GM23338 (cell line): ENCODE results near the gene RNF114. TPM values are rescaled to one million over a fixed set of nuclear protein-coding genes. Genes with fewer than 3 reads are reported as not detected.
A peak's percentile ranks its signal among the peaks of the same experiment; 100 is the strongest.

Experiments
- ATAC-seq: fragments of 200-7000 bp; cut with Tn5 transposase; 3 replicates; pipeline ENCODE4 v1.9.1; 2020
- DNase-seq: peaks from one replicate; pipeline ENCODE4 v3.0.0-alpha.2; 2015; ENCODE audit warnings: low spot score
- H2AFZ ChIP-seq: fragments of 200-600 bp; sonication (generic); 2 replicates; pipeline ENCODE4 v1.8.0; 2016; ENCODE audit warnings: antibody characterized with exemption, mild to moderate bottlenecking, moderate library complexity
- H3F3A ChIP-seq: fragments of 200-600 bp; sonication (generic); replicated peaks from 2 replicates; pipeline ENCODE4 v1.8.0; 2017; ENCODE audit warnings: antibody characterized with exemption, mixed run types, low read depth
- H3K27ac ChIP-seq: fragments of 200-600 bp; sonication (generic); 2 replicates; pipeline ENCODE4 v1.6.1; 2016; ENCODE audit warnings: low read depth
- H3K27me3 ChIP-seq: fragments of 200-600 bp; sonication (generic); 2 replicates; pipeline ENCODE4 v1.8.0; 2016; ENCODE audit warnings: mild to moderate bottlenecking, mixed run types, moderate library complexity; ENCODE audit not compliant: insufficient read depth
- H3K36me3 ChIP-seq: fragments of 200-600 bp; sonication (generic); 2 replicates; pipeline ENCODE4 v1.8.0; 2016; ENCODE audit warnings: mild to moderate bottlenecking; ENCODE audit not compliant: insufficient read depth
- H3K4me1 ChIP-seq: fragments of 200-600 bp; sonication (generic); 2 replicates; pipeline ENCODE4 v1.8.0; 2016; ENCODE audit warnings: mild to moderate bottlenecking, moderate library complexity; ENCODE audit not compliant: insufficient read depth
- H3K4me2 ChIP-seq: fragments of 200-600 bp; sonication (generic); 2 replicates; pipeline ENCODE4 v1.7.1; 2017; ENCODE audit warnings: mixed run types
- H3K4me3 ChIP-seq: fragments of 200-600 bp; sonication (generic); 2 replicates; pipeline ENCODE4 v1.6.1; 2016; ENCODE audit warnings: mixed run types
- H3K79me2 ChIP-seq: fragments of 200-600 bp; sonication (generic); replicated peaks from 2 replicates; pipeline ENCODE4 v1.8.0; 2017; ENCODE audit warnings: mild to moderate bottlenecking; ENCODE audit not compliant: insufficient read depth
- H3K9me2 ChIP-seq: fragments of 200-600 bp; sonication (generic); 2 replicates; pipeline ENCODE4 v1.8.0; 2017; ENCODE audit not compliant: insufficient read depth
- H4K20me1 ChIP-seq: fragments of 200-600 bp; sonication (generic); replicated peaks from 2 replicates; pipeline ENCODE4 v1.8.0; 2017; ENCODE audit warnings: mild to moderate bottlenecking; ENCODE audit not compliant: insufficient read depth
- H3K27ac Mint-ChIP-seq: 2 replicates; pipeline ENCODE4 v1.8.0; 2020; ENCODE audit warnings: inconsistent platforms, mild to moderate bottlenecking, moderate library complexity, mixed read lengths
- H3K27me3 Mint-ChIP-seq: 3 replicates; pipeline ENCODE4 v1.8.0; 2022; ENCODE audit warnings: low read depth, mild to moderate bottlenecking, moderate library complexity, mixed read lengths, inconsistent platforms; ENCODE audit not compliant: insufficient read depth, poor library complexity
- H3K36me3 Mint-ChIP-seq: 3 replicates; pipeline ENCODE4 v1.8.0; 2021; ENCODE audit warnings: low read depth, mild to moderate bottlenecking, inconsistent platforms, moderate library complexity, mixed read lengths
- H3K4me1 Mint-ChIP-seq: 3 replicates; pipeline ENCODE4 v1.8.0; 2020; ENCODE audit warnings: mild to moderate bottlenecking, inconsistent platforms, mixed read lengths
- H3K4me3 Mint-ChIP-seq: 3 replicates; pipeline ENCODE4 v1.8.0; 2021; ENCODE audit warnings: moderate library complexity, mild to moderate bottlenecking, inconsistent platforms, mixed read lengths
- H3K9me3 Mint-ChIP-seq: 3 replicates; pipeline ENCODE4 v1.8.0; 2020; ENCODE audit warnings: moderate library complexity, mild to moderate bottlenecking, inconsistent platforms, mixed read lengths
- CREB1 ChIP-seq: fragments of 250-450 bp; sonication (Bioruptor Pico); IDR thresholded peaks from 2 replicates; pipeline ENCODE4 v1.5.0; 2020; ENCODE audit warnings: low read depth, mild to moderate bottlenecking, moderate library complexity
- EZH2 ChIP-seq: fragments of 200-600 bp; sonication (generic); IDR thresholded peaks from one replicate; pipeline ENCODE4 v1.8.0; 2017; ENCODE audit warnings: antibody characterized with exemption, mild to moderate bottlenecking, low read depth; ENCODE audit not compliant: unreplicated experiment
- EZH2phosphoT487 ChIP-seq: fragments of 200-600 bp; sonication (generic); IDR thresholded peaks from one replicate; pipeline ENCODE4 v1.8.1; 2018; ENCODE audit warnings: antibody characterized with exemption; ENCODE audit not compliant: unreplicated experiment
- JUNB ChIP-seq: IDR thresholded peaks from one replicate; pipeline ENCODE4 v1.6.1; 2016; ENCODE audit warnings: antibody characterized with exemption; ENCODE audit not compliant: unreplicated experiment
- POLR2AphosphoS5 ChIP-seq: IDR thresholded peaks from 2 replicates; pipeline ENCODE4 v1.6.1; 2016; ENCODE audit warnings: antibody characterized with exemption, low read depth
- ZNF114 ChIP-seq: fragments of 250-450 bp; sonication (Bioruptor Pico); IDR thresholded peaks from 2 replicates; pipeline ENCODE4 v1.5.0; 2020; ENCODE audit warnings: mild to moderate bottlenecking, moderate library complexity
- ZNF331 ChIP-seq: fragments of 250-450 bp; sonication (Bioruptor Pico); IDR thresholded peaks from 2 replicates; pipeline ENCODE4 v1.5.0; 2020; ENCODE audit warnings: low read depth, mild to moderate bottlenecking, moderate library complexity
- polyA plus RNA-seq: library from polyadenylated mRNA; unstranded; fragments of >200 nt; fragmentation: Nextera tagmentation; extraction: Ambion mirVana; gene quantifications from 2 replicates; pipeline ENCODE4 v1.2.1, GENCODE V29; 2016
- total RNA-seq: library from RNA; depleted of rRNA; stranded (reverse); fragments of >200 nt; shearing (Covaris generic); gene quantifications from 2 replicates; pipeline ENCODE4 v1.2.3, GENCODE V29; 2014
- TF ChIP-seq, protein P1 (sequence below), 2 experiments: fragments of 200-600 bp in 1 of 2; sonication (generic) in 1 of 2; conservative IDR thresholded peaks; 2 replicates each; pipeline versions ENCODE4 v1.5.1 to v1.6.1; 2016 to 2017; ENCODE audit warnings: antibody characterized with exemption in 2 of 2, low read depth in 2 of 2, mild to moderate bottlenecking in 2 of 2, moderate library complexity in 1 of 2
- TF ChIP-seq, protein P2 (sequence below): IDR thresholded peaks from one replicate; pipeline ENCODE4 v1.6.1; 2018; ENCODE audit warnings: antibody characterized with exemption; ENCODE audit not compliant: unreplicated experiment
- TF ChIP-seq, protein P3 (sequence below): IDR thresholded peaks from 2 replicates; pipeline ENCODE4 v1.6.1; 2016; ENCODE audit warnings: antibody characterized with exemption

RNF114 gene
- total and polyA plus RNA-seq, 2 experiments from 2014 or later, result 155 to 279 TPM

DNA sequence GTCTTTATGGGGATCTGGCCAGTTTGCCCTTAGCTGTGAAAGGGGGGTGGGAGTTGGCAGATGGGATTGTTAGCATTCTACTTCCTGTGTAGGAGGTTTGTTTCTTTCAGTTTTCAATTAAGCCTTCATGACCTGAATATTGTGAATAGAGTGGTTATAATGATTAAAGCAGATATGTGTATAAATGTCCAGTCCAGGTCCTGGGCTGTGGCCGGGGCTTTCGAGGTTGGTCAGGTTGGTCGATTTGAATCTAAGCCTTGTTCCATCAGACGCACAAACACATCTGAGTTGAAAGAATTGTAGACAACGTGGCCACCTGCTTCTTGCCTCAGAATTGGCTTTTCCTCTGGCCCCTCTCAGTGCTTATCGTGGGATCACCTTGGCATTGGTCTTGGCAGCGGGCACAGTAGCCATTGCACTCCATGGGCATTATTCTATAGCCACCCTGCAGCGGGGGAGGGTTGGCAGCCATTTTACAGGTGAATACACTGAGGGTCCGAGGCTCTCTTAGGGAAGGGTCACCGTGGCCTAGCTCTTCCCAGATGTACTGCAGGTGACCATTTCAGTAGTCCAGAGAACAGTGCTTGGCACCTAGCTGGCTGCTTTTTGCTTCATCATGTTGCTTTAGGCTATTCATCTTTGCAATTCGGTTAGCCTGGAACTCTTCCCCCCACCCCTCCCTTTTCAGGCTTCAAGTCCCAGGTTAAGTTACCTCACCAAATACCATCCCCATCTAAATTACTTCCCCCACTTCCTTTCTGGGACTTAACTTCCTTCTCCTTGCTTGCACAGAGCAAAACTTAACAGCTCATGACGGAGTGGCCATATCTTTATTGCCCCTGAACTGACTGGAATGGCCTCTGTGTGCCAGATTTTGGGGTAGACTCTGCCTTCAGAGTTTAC, 1.1 kb downstream of the RNF114 start (continued):
- TF ChIP-seq, protein P1, sequence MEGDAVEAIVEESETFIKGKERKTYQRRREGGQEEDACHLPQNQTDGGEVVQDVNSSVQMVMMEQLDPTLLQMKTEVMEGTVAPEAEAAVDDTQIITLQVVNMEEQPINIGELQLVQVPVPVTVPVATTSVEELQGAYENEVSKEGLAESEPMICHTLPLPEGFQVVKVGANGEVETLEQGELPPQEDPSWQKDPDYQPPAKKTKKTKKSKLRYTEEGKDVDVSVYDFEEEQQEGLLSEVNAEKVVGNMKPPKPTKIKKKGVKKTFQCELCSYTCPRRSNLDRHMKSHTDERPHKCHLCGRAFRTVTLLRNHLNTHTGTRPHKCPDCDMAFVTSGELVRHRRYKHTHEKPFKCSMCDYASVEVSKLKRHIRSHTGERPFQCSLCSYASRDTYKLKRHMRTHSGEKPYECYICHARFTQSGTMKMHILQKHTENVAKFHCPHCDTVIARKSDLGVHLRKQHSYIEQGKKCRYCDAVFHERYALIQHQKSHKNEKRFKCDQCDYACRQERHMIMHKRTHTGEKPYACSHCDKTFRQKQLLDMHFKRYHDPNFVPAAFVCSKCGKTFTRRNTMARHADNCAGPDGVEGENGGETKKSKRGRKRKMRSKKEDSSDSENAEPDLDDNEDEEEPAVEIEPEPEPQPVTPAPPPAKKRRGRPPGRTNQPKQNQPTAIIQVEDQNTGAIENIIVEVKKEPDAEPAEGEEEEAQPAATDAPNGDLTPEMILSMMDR (conservative IDR thresholded peaks at IDR 0.05; ENCODE audit: low read depth in 2 of 2), result no peak
- no peak for TF ChIP-seq POLR2AphosphoS5

DNA sequence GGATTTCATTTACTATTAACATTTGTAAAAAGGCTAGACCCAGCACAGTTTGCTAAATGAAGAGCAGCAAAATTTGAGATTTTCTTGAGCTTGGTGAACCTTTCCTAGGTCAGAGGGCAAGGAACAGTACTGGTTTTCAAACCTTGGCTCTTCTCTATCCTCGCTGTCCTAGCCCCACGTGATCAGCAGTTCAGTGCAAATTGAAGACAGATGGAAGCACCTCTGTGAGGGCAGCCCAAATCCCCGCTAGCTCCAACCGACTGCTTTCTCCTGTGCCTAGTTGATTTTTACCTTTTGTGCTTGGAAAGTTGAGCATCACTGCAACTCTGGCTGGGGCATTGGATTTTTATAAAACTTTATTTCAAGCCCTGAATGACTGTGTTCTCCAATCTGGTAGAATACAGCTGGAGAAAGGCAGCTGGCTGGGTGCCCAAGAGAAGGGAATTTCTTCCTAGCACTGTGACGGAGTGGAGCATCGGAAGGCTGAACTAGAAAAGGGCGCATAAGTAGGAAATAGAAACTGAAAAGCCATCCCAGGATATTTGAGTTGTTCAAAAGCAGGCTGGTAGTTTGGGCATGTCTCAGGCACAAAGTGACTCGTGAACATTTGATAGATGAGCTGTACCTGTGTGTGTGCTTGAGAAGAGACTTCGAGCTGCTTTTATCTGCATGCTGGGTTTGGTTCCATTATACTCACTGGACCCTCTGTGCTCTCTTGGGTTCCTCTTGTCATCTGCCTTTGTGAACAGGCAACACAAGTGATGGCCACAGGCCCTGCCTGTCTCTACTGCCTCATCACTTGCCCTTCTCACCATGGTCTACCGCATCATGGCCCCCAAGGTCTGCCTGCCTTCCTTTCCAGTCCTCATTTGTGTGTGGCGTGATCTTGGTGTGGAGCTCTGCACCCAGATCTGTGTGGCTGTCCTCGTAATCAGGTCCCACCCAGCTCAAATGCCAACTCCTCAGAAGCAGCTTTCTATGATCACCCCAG, 2.3 kb downstream of the RNF114 start:
- H3K4me1 ChIP-seq, result peaks cover 14% of the 10 kb centered on the region
- H3K36me3 ChIP-seq, result peaks cover 36% of the 10 kb centered on the region
- H3K4me2 ChIP-seq, result peak overlapping the region; percentile 95
- ATAC-seq (no peak), DNase-seq (no peak)
- Mint-ChIP-seq H3K9me3 (no peaks in the 10 kb centered on the region), H3K27ac (peak overlapping the region; percentile 20; the same call in 1 of the 2 replicates), H3K36me3 (peaks cover 34% of the 10 kb centered on the region), H3K27me3 (peaks cover 1% of the 10 kb centered on the region), H3K4me3 (peak overlapping the region; percentile 55), H3K4me1 (peaks cover 22% of the 10 kb centered on the region)
- 0 out of 2 replicates have a peak overlapping the region, but pooled peaks have one; percentile 40 for H3K27ac ChIP-seq
- peaks cover 72% of the 10 kb centered on the region for H3K79me2 ChIP-seq
- no peaks in the 10 kb centered on the region for H3K27me3 ChIP-seq
- 0 out of 2 replicates have a peak, but pooled peaks cover 2% of the 10 kb centered on the region for H3F3A ChIP-seq
- peak overlapping the region; percentile 100 for H3K4me3 ChIP-seq
- H3K9me2 ChIP-seq, result no peaks in the 10 kb centered on the region
- H4K20me1 ChIP-seq, result peaks cover 46% of the 10 kb centered on the region
- no peak for TF ChIP-seq POLR2AphosphoS5
- no peak for TF ChIP-seq ZNF331 (CRISPR knock-in tag)
- TF ChIP-seq, protein P1 (conservative IDR thresholded peaks at IDR 0.05; ENCODE audit: low read depth in 2 of 2), result no peak
- TF ChIP-seq, protein P2, sequence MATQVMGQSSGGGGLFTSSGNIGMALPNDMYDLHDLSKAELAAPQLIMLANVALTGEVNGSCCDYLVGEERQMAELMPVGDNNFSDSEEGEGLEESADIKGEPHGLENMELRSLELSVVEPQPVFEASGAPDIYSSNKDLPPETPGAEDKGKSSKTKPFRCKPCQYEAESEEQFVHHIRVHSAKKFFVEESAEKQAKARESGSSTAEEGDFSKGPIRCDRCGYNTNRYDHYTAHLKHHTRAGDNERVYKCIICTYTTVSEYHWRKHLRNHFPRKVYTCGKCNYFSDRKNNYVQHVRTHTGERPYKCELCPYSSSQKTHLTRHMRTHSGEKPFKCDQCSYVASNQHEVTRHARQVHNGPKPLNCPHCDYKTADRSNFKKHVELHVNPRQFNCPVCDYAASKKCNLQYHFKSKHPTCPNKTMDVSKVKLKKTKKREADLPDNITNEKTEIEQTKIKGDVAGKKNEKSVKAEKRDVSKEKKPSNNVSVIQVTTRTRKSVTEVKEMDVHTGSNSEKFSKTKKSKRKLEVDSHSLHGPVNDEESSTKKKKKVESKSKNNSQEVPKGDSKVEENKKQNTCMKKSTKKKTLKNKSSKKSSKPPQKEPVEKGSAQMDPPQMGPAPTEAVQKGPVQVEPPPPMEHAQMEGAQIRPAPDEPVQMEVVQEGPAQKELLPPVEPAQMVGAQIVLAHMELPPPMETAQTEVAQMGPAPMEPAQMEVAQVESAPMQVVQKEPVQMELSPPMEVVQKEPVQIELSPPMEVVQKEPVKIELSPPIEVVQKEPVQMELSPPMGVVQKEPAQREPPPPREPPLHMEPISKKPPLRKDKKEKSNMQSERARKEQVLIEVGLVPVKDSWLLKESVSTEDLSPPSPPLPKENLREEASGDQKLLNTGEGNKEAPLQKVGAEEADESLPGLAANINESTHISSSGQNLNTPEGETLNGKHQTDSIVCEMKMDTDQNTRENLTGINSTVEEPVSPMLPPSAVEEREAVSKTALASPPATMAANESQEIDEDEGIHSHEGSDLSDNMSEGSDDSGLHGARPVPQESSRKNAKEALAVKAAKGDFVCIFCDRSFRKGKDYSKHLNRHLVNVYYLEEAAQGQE, result no peak
- TF ChIP-seq, protein P3, sequence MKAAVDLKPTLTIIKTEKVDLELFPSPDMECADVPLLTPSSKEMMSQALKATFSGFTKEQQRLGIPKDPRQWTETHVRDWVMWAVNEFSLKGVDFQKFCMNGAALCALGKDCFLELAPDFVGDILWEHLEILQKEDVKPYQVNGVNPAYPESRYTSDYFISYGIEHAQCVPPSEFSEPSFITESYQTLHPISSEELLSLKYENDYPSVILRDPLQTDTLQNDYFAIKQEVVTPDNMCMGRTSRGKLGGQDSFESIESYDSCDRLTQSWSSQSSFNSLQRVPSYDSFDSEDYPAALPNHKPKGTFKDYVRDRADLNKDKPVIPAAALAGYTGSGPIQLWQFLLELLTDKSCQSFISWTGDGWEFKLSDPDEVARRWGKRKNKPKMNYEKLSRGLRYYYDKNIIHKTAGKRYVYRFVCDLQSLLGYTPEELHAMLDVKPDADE, result no peak
- no peak for TF ChIP-seq EZH2
- TF ChIP-seq JUNB, result no peak
- TF ChIP-seq EZH2phosphoT487, result no peak
- no peak for TF ChIP-seq ZNF114 (CRISPR knock-in tag)
- no peak for TF ChIP-seq CREB1 (CRISPR knock-in tag)
- H2AFZ ChIP-seq, result no peak overlapping the region
